GDM1 (cell line): ENCODE results near the gene ZNF385A.
"Not testable (repeated sequence)": the region's sequence is repeated elsewhere in the genome, so short reads cannot be mapped to it uniquely, and the experiment has no call there.

Experiments
- DNase-seq: peaks from one replicate; lab custom pipeline; 2025; lab: John Stamatoyannopoulos, UW

ZNF385A gene

DNA sequence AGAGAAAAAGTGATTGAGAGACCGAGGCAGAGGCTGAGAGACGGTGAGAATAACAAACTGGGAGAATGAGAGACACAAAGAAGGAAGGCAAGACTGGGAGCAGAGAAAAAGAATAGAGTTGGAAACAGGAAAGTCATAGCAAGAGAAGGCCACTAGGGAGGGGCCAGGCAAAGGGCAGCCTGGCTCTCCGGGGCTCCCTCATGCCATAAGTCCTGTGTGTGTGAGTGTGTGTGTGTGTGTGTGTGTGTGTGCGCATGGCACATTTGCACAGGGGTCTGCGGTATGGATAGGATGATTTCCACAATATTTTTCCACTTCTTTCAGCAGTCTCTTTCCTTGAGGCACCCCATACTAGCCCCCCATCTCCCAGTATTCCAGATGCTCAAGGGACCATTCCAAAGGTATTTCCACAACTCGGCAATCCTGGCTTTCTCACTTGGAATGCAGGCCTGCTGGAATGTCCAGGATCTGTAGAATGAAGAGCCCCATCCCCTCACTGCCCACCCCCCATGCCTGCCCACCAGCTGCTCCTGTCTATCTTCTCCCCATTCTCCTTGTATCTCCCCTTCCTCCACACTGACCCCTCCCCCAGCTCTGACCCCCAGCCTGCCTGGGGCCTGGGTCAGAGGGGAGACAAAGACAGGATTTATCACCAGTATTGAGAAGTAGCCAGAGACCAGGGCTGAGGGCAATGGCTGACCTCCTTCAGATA lies 29.3 kb downstream of the ZNF385A start:
- no peak for DNase-seq

DNA sequence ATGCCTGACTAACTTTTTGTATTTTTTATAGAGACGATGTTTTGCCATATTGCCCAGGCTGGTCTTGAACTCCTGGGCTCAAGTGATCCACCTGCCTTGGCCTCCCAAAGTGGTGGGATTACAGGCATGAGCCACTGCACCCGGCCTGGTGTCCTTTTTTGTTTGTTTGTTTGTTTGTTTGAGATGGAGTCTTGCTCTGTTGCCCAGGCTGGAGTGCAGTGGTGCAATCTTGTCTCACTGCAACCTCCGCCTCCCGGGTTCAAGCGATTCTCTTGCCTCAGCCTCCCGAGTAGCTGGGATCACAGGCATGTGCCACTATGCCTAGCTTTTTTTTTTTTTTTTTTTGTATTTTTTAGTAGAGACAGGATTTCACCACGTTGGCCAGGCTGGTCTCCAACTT lies 30.3 kb downstream of the ZNF385A start:
- DNase-seq = not testable (repeated sequence)

DNA sequence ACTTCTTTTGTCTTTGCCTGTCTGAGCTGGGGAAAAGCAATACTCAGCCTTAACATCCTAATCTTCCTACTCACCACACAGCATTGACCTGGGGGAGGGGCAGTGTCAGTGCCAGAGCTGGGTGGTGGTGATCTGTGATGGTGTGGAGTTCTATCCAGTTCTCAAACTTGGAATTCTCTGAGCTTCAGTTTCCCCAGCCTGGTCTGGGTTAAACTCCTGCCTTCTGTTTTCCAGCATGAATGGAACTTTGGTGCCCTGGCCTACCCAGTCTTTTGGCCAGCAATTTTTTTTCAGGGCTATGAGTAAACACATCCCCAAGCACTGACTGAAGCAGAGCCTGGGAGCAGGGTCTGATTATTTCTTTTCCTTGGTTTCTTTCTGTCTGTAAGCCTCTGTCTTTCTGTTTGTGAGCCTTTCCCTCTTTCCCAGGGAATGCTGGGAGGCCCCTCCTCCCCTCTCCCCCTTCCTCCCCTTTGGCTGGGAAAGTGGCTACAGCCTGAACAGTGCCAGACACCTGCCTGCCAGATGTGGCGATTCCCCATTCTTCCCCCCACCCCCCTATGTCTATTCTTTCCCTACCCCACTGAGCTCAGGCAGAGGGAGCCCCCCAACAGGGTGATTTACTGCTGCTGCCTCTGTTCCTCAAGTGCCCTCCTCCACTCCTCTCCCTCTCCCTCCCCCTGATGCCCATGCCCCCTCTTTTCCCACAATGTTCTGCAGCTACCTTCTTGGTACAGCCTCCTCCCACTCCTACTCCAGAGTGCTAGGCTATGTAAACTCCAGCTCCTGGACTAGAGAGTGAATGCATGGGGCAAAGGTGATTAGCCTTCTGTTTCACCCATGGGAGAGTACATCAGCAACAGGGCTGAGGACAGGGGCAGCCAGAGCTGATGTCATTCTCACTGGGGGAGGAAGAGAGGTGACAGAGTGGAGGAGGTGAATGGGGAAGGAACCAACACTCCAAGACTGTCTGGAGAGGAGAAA lies 31.4 kb downstream of the ZNF385A start:
- DNase-seq = no peak

DNA sequence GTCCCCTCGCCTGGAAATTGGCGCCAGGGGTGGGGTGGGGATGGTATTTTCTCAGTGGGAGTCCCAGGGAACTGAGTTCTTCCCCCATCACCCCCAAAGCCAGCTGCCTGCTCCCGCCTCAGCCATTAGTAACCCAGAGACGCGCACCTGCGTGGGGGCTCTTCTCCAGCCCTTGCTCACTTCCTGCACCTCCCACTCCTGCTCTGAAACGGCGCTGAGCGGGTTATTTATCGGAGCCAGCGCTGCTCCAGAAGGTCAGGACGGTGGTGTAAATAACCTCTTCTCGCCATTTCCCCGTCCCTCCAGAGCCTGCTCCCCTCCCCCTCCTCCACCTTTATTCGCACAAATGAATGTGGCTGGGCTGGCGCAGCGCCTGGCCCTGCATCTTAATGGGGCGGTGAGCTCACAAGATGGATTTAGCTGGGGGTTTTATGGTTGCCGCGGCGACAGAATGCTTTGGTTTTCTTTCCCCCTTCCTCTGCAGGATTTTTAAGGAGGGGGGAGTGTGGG lies 32.5 kb downstream of the ZNF385A start:
- DNase-seq = no peak

- no peak for DNase-seq
Observed at GRCh38 chr12:54351341-54351740, 33.2 kb downstream of the ZNF385A start.

DNA sequence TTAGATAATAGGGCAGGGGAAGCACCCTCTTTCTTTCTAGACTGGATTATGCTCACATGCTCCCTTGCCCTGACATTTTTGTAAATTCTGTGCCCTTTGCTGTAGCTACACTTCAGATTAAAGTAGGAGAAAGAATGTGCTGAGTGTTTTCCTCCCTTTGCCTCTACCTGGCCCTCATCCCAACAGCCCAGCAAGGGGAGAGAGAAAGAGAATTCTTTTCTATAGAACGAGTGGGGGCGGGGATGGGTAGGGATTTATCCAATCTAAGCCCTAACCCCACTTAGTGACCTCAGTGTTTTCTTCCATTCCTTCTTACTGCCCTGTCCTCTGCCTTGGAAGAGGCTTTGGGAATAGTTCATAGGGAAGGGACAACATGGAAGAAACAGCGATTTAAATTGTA lies 33.8 kb downstream of the ZNF385A start:
- no peak for DNase-seq

DNA sequence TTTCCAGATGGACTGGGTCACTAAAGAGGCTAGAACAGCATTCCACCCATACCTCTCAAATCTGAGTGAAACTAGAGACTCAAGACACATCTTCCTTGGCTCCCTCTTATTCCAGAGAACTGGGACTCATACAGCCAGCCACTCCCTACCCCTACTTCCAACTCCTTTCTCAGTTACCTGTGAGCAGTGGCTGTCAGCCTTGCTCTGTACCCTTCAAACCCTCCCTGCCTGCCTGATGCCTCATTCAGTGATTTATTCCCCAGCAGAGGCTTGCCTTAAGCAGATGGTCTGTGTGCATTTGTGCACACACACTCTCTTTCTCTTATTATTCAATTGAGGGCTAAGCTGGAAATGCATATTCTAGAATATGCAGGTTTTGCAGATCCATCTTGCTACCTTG lies 34.9 kb downstream of the ZNF385A start:
- DNase-seq = no peak

DNA sequence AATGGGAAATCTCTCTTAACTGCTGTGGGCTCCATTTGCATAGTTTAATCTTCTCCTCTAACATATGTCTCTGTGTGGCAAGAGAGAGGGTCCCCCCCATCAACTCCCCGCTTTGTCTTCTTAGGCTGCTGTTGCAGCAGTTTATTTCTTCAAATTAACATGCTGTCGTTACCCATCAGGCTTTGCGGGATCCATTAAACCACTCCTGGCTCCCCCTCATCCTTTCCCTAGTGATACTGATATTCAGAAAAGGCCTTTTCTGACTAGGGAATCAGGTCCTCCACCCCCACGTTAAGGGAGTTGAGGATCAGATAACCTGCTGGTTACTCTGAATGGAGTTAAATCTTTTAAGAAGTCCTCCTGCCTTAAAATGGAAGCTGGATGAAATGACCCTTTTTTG lies 35.5 kb downstream of the ZNF385A start:
- DNase-seq = no peak

DNA sequence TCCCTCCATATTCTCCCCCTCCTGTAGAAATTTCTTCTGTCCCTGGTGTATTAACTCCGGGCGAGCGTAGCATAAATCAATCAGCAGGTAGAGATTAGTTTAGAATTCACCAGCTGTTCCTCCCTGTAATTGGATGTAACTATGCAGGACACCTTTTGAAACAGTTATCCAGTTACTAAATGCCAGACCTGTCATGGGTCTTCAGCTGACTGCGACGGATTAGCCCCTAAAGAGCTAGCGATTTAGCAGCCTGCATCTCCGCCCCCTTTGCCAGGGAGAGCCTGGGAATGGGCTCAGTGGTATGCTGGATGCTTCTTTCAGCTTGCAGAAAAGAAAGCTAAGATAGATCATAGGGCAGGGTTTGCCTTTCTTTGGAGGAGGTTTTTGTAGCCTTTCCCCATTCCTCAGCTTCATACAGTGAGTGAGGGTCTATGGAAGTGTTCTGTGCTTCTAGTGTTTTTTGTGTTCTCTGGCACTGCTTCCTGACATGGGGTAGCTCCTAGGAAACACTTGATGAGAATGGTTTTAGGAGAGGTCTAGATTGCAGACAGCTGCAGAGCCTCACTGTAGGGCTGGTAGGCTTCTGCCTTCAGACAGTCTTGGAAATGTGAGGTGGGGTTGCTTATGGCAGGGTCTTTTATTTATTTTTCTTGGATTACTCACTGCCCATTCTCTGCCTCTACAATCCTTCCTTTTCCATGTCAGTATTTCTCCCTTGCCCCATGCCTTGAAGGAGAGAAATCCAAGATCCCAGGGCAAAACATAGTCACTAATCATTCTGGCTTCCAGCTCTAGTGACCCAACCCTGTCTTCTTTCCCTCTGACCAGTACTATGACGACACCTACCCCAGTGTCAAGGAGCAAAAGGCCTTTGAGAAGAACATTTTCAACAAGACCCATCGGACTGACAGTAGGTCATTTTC lies 42.9 kb downstream of the ZNF385A start:
- no peak for DNase-seq

DNA sequence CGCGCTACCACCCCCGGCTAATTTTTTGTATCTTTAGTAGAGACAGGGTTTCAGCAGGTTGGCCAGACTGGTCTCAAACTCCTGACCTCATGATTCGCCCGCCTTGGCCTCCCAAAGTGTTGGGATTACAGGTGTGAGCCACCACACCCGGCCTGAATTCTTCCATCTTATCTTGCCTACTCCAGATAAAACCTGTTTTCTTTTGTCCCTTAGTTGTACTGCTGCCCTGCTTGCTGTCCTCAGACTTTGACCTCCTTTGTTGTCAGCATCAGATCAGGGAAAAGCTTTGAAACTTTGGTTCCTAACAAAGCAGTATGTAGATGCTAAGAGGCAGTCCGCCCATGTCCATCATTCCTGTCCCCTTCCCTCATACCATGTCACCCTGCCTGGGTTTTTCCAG lies 43.7 kb downstream of the ZNF385A start:
- DNase-seq = no peak

- DNase-seq = no peak
Observed at GRCh38 chr12:54338698-54339296, 45.7 kb downstream of the ZNF385A start.

DNA sequence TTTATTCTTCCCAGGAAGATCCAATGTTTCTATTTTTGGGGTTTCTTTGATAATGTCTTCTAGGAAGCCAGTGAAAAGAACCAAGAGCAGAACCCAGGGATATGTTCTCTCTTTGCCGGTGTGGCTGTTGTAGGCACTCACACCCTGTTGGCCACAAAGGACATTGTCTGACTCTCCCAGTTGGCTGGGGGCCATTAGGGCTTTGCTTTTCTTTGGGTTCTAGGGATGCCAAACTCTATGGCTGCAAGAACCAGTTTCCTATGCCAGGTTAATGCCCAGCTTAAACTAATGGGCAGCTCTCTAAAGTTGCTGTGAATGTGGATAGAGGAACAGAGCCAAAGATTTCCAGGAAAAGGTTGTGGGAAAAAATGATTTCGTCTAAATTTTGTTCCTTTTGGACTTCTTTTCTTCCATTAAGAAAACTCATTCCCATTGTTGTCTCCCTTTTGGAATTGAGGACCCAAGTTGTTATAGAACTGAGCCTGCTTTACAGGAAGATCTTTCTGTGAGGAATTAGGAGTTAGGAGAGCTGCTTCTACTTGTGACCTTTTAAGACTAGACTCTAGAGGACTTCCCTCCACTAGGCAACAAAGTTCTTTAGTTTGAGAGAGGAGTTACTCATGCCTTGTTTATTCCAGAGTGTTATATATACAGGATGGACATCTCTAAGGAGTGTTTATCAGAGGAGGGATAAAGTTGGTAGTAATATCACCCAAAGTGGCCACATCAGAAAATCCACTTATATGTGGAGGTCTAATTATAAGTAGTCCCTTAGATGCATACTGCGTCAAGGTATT lies 46.5 kb downstream of the ZNF385A start:
- DNase-seq = no peak

- peak; percentile 17 for DNase-seq
Observed at GRCh38 chr12:54337280-54337842, 47.2 kb downstream of the ZNF385A start.

DNA sequence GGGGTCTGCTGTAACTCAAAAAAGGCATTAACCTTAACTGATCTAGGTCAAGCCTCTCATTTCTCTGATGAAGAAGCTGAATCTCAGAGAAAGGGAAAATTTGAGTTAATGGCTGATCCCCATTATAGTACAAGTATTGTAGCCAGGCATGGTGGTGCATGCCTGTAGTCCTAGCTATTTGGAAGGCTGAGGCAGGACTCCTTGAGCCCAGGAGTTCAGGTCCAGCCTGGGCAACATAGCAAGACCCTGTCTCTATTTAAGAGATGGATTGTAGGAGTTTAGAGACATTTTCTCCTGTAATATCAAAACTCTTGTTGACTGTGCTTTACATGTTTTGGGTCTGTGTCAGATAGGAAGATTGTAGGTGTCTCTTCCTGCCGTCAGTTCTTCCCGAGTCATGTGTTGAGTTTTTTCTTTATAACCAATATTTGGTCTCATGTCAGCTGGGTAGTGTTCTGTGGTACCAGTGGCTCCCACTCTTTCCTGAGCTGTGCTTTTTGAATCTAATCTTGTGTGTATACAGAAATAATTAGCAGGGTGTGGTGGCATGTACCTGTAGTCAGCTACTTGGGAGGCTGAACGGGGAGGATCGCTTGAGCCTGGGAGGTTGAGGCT lies 51.0 kb downstream of the ZNF385A start:
- DNase-seq = no peak

- DNase-seq = no peak
Observed at GRCh38 chr12:54331461-54331860, 53.1 kb downstream of the ZNF385A start.

GRCh38 chr12:54330442-54330841 lies 54.1 kb downstream of the ZNF385A start:
- DNase-seq = no peak

GRCh38 chr12:54329759-54330158 lies 54.8 kb downstream of the ZNF385A start:
- DNase-seq = no peak

DNA sequence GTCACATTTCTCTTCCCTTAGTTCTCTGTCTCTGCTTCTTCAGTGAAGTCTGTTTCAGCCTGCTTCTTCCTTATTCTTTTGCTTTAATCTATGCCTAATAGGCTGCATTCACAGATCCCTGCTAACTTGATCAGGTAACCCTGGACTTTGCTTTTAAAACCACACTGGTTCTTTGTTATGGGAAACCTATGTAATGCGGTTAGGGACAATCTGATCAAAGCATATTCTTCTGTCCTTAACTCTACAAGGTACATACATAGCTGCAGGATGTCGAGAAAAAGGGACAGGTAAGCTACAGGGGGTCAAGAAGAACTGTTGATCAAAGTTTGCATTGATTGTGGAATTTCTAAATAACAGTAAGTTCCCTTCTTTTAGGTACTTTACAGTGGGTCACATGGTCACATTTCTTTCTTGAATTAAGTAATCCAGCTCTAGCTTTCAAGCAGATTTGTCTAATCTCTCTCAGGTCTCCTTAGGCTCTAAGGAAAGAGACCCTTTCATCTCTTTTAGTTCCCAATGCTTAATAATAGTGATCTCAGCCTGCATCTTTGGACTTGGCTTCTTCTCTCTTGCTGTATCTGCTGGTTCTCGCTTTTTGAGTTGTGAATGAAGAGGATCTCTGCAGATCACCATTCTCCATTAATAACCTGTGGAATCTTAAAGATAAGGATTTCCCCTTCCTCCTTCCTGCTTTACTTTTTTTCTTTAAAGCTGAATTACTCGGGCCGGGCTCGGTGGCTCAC lies 55.8 kb downstream of the ZNF385A start:
- no peak for DNase-seq
